MM.1S (cell line): ENCODE results near the gene FRMD8.

Experiments used
- DNase-seq: peaks from one replicate; pipeline ENCODE4 v3.0.0-alpha.2; 2015
- H2AFZ ChIP-seq: fragments of 300-600 bp; sonication (generic); 2 replicates; pipeline ENCODE4 v1.6.0; 2016; ENCODE audit warnings: antibody characterized with exemption, low read length
- H3F3A ChIP-seq: fragments of 300-600 bp; sonication (generic); 2 replicates; pipeline ENCODE4 v1.6.1; 2016; ENCODE audit warnings: mild to moderate bottlenecking, antibody characterized with exemption, low read length, moderate library complexity, mixed read lengths; ENCODE audit not compliant: insufficient read depth
- H3K27ac ChIP-seq: fragments of 300-600 bp; sonication (generic); 2 replicates; pipeline ENCODE4 v1.5.1; 2016; ENCODE audit warnings: mild to moderate bottlenecking, low read length
- H3K27me3 ChIP-seq: fragments of 300-600 bp; sonication (generic); replicated peaks from 2 replicates; pipeline ENCODE4 v1.6.0; 2016; ENCODE audit warnings: low read length; ENCODE audit not compliant: insufficient read depth
- H3K36me3 ChIP-seq: fragments of 300-600 bp; sonication (generic); replicated peaks from 2 replicates; pipeline ENCODE4 v1.6.1; 2016; ENCODE audit warnings: mild to moderate bottlenecking, low read length, mixed read lengths; ENCODE audit not compliant: insufficient read depth
- H3K4me1 ChIP-seq: fragments of 300-600 bp; sonication (generic); 2 replicates; pipeline ENCODE4 v1.6.1; 2016; ENCODE audit warnings: low read length, mixed read lengths
- H3K4me2 ChIP-seq: fragments of 300-600 bp; sonication (generic); 2 replicates; pipeline ENCODE4 v1.6.0; 2016; ENCODE audit warnings: low read depth, low read length
- H3K4me3 ChIP-seq: fragments of 300-600 bp; sonication (generic); 2 replicates; pipeline ENCODE4 v1.5.1; 2016; ENCODE audit warnings: low read length, mixed read lengths
- H3K79me2 ChIP-seq: fragments of 300-600 bp; sonication (generic); 2 replicates; pipeline ENCODE4 v1.6.1; 2016; ENCODE audit warnings: mixed run types, low read length, mixed read lengths
- H3K9ac ChIP-seq: fragments of 300-600 bp; sonication (generic); 2 replicates; pipeline ENCODE4 v1.6.1; 2016; ENCODE audit warnings: low read length, mixed read lengths
- H3K9me2 ChIP-seq: fragments of 300-600 bp; sonication (generic); replicated peaks from 2 replicates; pipeline ENCODE4 v1.6.1; 2016; ENCODE audit warnings: mild to moderate bottlenecking, low read length, mixed read lengths; ENCODE audit not compliant: insufficient read depth
- H3K9me3 ChIP-seq: fragments of 300-600 bp; sonication (generic); replicated peaks from 2 replicates; pipeline ENCODE4 v1.6.1; 2016; ENCODE audit warnings: mild to moderate bottlenecking, low read length, mixed read lengths; ENCODE audit not compliant: insufficient read depth
- H4K20me1 ChIP-seq: fragments of 300-600 bp; sonication (generic); 2 replicates; pipeline ENCODE4 v1.6.1; 2016; ENCODE audit warnings: mild to moderate bottlenecking, low read length, moderate library complexity, mixed read lengths; ENCODE audit not compliant: insufficient read depth
- CTCF ChIP-seq: fragments of 300-600 bp; sonication (generic); IDR thresholded peaks from 2 replicates; pipeline ENCODE4 v1.5.1; 2016; ENCODE audit warnings: antibody characterized with exemption, low read length, mixed read lengths
- EZH2 ChIP-seq: fragments of 300-600 bp; sonication (generic); optimal IDR thresholded peaks from 2 replicates; pipeline ENCODE3; 2017; ENCODE audit warnings: low read depth, mild to moderate bottlenecking, antibody characterized with exemption, low read length, mixed read lengths
- EZH2phosphoT487 ChIP-seq: fragments of 300-600 bp; sonication (generic); IDR thresholded peaks from 2 replicates; pipeline ENCODE4 v1.6.1; 2018; ENCODE audit warnings: antibody characterized with exemption, low read length

Gene FRMD8

GRCh38 chr11:65459552-65459951 is 73.1 kb downstream of the FRMD8 start:
- Histone ChIP-seq H3K9me2 (no peaks in the 10 kb centered on the region), H3K9ac (no peak overlapping the region), H3K9me3 (no peaks in the 10 kb centered on the region), H3K4me2 (no peak overlapping the region), H3K27ac (no peak overlapping the region), H3K36me3 (no peaks in the 10 kb centered on the region), H3K4me3 (no peak overlapping the region), H3K4me1 (peaks cover 4% of the 10 kb centered on the region), H3F3A (no peaks in the 10 kb centered on the region), H3K79me2 (peaks cover 8% of the 10 kb centered on the region), H4K20me1 (no peaks in the 10 kb centered on the region), H3K27me3 (no peaks in the 10 kb centered on the region), H2AFZ (no peak overlapping the region)
- no peak for TF ChIP-seq EZH2
- no peak for TF ChIP-seq CTCF
- no peak for TF ChIP-seq EZH2phosphoT487
- DNase-seq: no peak
